ENCODE measurements around the gene NTM. TPM values are rescaled to one million over a fixed set of nuclear protein-coding genes. Genes with fewer than 3 reads are reported as not detected.

The NTM gene
- total and polyA plus RNA-seq, 2 donors (not counting 3 experiments of a cell fraction or from before 2014, with no cell fraction given), result 1.00 to 1.1 TPM

DNA sequence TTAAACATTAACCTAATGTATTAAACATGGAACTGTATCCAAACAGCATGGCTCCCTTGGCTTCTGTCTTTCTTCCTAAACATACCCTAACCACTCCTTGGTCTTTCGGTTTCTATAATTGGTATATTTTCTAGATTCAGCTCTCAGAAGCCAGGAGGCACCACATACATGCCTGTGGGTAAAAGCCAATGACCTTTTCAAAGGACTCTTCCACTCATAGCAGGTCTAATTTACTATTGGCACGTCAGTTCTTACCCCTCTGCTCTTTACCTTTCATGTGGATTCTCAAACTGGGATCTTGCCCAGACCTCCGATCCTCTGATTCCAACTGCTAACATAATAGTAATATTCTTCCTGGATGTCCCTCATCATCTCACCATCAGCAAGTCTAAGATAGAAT is 835.1 kb downstream of the NTM start:
- Histone ChIP-seq H3K36me3 (ENCODE audit: control insufficient read depth in 2 of 2, extremely low read depth in 1 of 2, insufficient read depth in 2 of 2, low read length in 2 of 2) (no peaks in the 10 kb centered on the region), H3K79me2 (ENCODE audit: control insufficient read depth, insufficient read depth, low read length) (no peaks in the 10 kb centered on the region), H2AFZ (ENCODE audit: low read depth, low read length) (no peak overlapping the region), H3K4me3 (replicated peaks in 1 of 3; ENCODE audit: insufficient read depth in 1 of 3, low read depth in 1 of 3, low read length in 3 of 3) (no peak overlapping the region), H3K4me1 (ENCODE audit: control insufficient read depth, extremely low read depth, insufficient read depth, low read length) (no peaks in the 10 kb centered on the region), H4K20me1 (replicated peaks; ENCODE audit: control insufficient read depth, extremely low read depth, insufficient read depth, low read length) (no peaks in the 10 kb centered on the region), H3K27ac (ENCODE audit: insufficient read depth, low read depth, low read length) (no peak overlapping the region), H3K9me1 (replicated peaks; ENCODE audit: control insufficient read depth, extremely low read depth, insufficient read depth, low read length) (no peaks in the 10 kb centered on the region), H3K27me3 (ENCODE audit: control insufficient read depth in 2 of 2, insufficient read depth in 2 of 2, low read length in 2 of 2) (no peaks in the 10 kb centered on the region), H3K9me3 (replicated peaks; ENCODE audit: control insufficient read depth, insufficient read depth, low read length) (no peaks in the 10 kb centered on the region), H3K9ac (replicated peaks; ENCODE audit: extremely low read depth, insufficient read depth, low read length) (no peak overlapping the region), H3K4me2 (ENCODE audit: insufficient read depth, low read length) (no peak overlapping the region)
- TF ChIP-seq POLR2AphosphoS5 (IDR thresholded peaks at IDR 0.05; ENCODE audit: insufficient read depth, low read depth, low read length) (no peak), JUN (IDR thresholded peaks at IDR 0.05; ENCODE audit: borderline replicate concordance, insufficient read depth, insufficient read length, low read depth) (no peak), MYC (IDR thresholded peaks at IDR 0.05; ENCODE audit: low read depth, low read length) (no peak), EZH2 (IDR thresholded peaks at IDR 0.05; ENCODE audit: borderline replicate concordance, low read depth, low read length, severe bottlenecking) (no peak), POLR2A (IDR thresholded peaks at IDR 0.05; ENCODE audit: low read depth, low read length) (no peak), GATA2 (IDR thresholded peaks at IDR 0.05; ENCODE audit: insufficient read depth, insufficient read length, low read depth, low read length) (no peak), FOS (IDR thresholded peaks at IDR 0.05; ENCODE audit: borderline replicate concordance, insufficient read depth, low read length) (no peak)
- TF ChIP-seq, protein P1, sequence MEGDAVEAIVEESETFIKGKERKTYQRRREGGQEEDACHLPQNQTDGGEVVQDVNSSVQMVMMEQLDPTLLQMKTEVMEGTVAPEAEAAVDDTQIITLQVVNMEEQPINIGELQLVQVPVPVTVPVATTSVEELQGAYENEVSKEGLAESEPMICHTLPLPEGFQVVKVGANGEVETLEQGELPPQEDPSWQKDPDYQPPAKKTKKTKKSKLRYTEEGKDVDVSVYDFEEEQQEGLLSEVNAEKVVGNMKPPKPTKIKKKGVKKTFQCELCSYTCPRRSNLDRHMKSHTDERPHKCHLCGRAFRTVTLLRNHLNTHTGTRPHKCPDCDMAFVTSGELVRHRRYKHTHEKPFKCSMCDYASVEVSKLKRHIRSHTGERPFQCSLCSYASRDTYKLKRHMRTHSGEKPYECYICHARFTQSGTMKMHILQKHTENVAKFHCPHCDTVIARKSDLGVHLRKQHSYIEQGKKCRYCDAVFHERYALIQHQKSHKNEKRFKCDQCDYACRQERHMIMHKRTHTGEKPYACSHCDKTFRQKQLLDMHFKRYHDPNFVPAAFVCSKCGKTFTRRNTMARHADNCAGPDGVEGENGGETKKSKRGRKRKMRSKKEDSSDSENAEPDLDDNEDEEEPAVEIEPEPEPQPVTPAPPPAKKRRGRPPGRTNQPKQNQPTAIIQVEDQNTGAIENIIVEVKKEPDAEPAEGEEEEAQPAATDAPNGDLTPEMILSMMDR (IDR thresholded peaks at IDR 0.05; ENCODE audit: extremely low read depth in 1 of 2, insufficient read depth in 1 of 2, low read depth in 1 of 2, low read length in 2 of 2), result no peak
- TF ChIP-seq, protein P2, sequence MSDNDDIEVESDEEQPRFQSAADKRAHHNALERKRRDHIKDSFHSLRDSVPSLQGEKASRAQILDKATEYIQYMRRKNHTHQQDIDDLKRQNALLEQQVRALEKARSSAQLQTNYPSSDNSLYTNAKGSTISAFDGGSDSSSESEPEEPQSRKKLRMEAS (IDR thresholded peaks at IDR 0.05; ENCODE audit: insufficient read depth, insufficient read length), result no peak
- ChIA-PET POLR2A (no interaction called here), CTCF (no interaction called here)
- dilution Hi-C loops (cut with MboI; ENCODE audit: extremely low pct_ligation_motif_present, low sequenced_read_pairs), result no loop called here
- FAIRE-seq, result no peak
- no peak for DNase-seq (ENCODE audit: low read depth, low spot score)
- no TSS peak for BruUV-seq (replicated peaks)
- intact Hi-C loops (cut with micrococcal nuclease), result no loop called here

Measured in endothelial cell of umbilical vein (primary cell).